Measurements from ENCODE around the gene ANKRD52.

ANKRD52 gene

DNA sequence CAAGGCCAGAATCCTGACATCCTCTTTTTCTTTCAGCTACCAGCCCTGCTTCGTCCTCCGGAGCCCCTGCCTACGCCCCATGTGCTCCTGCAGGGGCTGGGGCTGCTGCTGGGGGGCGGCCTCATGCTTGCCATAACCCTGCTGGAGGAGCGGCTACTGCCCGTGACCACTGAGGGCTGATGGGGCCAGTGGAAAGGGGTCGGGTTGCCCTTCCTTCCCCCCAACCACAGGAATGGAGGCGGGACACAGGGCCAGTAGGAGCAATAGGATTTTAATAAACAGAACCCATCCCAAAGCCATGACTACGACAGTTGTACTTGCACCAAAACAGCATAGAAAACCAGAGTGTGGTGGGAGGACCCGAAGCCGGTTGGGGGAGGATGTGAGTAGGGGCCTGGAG lies 20.6 kb downstream of the ANKRD52 start:
- no peak for DNase-seq

DNA sequence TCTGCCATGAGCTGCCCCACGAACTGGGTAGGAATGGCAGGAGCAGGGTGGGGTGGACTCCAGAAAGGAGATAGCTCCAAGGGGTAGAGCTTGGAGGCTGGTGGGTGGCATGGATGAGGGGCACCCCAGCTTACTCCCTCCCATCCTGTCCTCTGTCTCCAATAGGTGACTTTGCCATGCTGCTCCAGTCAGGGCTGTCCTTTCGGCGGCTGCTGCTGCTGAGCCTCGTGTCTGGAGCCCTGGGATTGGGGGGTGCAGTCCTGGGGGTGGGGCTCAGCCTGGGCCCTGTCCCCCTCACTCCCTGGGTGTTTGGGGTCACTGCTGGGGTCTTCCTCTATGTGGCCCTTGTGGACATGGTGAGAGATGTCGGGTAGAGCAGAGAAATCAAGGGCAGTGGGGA lies 21.2 kb downstream of the ANKRD52 start:
- no peak for DNase-seq

DNA sequence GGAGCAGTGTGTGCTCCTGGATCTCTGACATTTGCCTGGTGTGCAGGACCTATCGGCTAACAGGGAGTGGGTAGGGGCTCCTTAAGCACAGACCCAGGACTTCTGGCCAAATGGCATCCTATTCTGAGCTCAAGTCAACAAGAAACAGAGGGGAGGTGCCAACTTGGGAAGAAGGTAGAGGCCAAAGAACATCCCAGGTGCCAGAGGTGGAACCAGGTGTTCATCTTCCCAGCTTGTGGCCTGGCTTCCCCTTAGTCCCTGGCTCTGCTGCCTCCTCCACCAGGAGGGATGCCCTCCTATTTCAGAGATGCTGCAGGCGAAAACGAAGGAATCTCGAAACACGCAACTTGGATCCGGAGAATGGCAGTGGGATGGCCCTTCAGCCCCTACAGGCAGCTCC lies 22.1 kb downstream of the ANKRD52 start:
- DNase-seq: no peak

DNA sequence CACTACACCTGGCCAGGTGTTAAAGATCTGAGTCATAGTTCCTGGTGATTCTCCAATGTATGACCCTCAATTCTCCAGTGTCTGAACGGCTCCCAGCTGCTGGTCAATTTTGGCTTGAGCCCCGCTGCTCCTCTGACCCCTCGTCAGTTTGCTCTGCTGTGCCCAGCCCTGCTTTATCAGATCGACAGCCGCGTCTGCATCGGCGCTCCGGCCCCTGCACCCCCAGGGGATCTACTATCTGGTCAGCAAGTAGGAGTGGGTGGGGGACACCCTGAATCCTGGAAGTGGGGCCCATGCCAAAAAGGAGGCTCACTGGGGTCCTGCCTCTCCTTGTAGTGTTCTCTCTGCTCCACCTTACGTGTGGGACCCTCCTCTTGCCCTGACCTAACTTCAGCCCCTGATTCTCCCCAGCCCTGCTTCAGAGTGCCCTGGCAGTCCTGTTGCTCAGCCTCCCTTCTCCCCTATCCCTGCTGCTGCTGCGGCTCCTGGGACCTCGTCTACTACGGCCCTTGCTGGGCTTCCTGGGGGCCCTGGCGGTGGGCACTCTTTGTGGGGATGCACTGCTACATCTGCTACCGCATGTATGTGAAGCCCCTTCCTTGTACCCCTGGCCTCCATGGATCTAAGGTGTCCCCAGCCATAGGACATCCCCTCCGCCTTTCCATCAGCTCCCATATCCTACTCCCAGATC lies 23.3 kb downstream of the ANKRD52 start:
- no peak for DNase-seq

DNA sequence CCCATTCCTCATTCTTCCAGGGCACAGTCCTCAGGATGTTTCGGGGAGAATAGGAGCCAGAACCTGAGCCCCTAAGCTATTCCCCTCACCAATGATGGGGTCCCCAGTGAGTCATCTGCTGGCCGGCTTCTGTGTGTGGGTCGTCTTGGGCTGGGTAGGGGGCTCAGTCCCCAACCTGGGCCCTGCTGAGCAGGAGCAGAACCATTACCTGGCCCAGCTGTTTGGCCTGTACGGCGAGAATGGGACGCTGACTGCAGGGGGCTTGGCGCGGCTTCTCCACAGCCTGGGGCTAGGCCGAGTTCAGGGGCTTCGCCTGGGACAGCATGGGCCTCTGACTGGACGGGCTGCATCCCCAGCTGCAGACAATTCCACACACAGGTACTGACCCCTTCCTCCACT lies 27.0 kb downstream of the ANKRD52 start:
- DNase-seq: no peak

DNA sequence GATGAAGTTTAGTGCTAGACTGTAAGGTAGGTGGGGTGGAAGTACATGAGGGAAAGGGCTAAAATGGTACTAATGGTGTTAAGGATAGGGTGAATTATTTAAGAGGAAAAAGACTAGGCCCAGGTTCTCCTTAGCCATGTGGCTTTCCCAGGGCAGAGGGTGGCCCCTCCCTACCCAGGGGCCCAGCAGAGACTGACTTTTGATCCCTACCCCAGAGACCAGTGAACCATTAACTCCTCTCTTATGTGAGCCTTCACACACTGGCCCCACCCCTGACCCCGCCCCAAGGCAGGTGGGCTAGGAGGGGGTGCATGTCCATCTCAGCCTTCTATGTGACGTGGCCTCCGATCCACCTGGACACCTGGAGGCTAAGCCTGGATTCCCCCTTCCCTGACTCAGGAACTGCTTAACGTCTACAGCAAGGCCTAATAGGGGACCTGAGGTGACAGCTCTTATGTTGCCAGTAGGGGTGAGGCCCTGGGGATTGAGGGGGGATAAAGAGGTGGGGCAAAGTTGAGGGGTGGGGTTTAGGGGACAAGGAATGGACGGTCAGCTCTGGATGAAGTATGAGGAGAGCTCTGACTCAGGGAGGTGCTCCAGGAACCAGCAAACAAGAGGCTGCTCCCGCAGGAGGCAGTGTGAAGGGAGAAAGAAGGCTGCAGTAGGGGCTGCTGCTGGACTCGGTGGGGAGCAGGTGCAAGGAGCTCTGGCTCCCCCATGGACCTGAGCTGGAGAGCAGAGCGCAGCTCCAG lies 27.6 kb downstream of the ANKRD52 start:
- no peak for DNase-seq

DNA sequence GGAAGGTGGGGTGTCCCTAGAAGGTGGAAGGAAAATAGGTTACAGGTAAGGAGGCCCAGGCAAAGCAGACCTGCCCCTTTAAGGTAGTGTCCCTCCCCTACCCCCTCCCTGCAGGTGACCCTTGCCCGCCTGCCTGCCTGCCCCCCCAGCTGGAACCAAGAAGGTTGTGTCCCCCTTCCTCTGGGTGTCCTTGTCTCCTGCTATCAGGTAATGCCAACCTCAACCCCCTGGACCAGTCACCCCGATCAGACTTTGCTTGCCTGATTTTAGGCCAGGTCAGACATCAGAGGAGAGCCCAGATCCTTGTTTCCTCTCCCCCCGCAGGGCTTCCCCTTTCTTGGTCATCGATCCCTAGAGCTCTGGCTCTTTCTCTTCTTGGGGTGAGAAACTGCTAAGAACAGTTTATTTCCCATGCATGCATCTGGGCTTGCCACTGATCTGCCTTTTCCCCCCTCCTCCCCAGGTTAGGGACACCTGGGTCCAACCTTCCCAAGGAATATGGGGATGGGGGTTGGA lies 28.2 kb downstream of the ANKRD52 start, which contains the start of gene SLC39A5:
TSS of gene SLC39A5 (plus strand) at position 136 of the 516 bp plus-strand sequence. CDS start 1,224 bp downstream, outside the sequence.
- DNase-seq: no peak

DNA sequence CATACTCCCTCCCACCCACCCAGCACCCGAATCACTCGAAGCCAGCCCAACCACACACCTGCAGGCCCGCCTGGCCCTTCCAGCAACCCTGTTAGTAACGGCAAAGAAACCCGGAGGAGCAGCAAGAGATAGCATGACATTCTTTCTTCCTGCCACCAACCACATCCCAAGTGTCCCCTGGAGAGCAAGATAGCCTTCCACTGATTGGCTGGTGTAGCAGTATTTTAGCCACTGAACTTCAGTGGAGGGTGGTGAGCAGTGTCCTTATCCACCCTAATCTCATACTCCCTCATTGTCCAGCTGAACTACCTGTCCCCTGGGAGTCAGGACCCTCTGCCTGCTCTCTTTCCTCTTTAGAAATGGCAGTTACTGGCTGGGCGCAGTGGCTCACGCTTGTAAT lies 29.1 kb downstream of the ANKRD52 start:
- DNase-seq: no peak

DNA sequence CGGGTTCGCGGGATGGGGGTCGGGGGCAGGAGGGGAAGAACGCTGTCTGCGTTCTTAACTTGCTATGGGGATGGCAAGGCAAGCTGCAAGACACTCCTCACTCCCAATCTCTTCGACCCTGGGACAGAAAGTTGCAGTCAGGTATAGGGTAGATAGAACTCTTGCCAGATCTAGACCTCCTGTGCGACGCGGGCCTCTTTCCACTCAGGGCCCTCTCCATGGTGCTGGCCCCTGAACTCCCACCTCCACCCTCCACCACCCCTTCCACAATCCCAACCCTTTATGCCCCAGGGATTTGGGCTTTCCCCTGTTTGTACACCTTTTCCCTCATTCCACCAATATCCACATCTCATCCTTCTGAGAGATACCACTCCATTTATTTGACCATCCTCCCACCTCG lies 33.2 kb downstream of the ANKRD52 start:
- DNase-seq: no peak

DNA sequence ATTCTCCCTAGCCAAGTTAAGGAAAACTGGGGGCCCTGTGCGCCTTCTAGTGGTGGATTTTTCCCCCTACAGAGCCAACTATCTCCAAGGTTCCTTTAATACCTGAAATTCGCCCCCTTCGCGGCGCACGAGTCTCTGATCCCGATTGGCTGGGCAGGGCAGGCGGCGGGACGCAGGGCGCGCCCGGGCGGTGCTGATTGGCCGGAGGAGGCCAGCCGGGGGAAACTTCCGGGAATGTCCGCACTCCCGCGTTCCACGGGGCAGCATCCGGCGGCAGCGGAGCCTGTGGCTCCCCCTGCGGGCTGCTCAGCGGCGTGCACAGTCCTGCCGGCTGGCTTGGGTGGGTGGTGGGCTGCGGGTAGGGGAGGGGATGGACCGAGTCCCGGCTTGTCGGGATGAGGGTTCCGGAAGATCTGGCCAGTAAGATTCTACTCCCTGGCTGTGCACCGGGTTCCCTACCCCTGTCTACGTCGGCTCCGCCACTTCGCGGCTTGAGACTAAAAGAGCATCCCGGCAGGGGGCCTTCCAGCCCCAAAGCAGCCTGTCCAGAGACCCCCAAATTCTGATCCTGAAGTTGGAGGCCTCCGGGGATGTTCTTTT lies 34.0 kb downstream of the ANKRD52 start, which contains the start of gene NABP2:
TSS of gene NABP2 (plus strand) at position 241 of the 600 bp plus-strand sequence. CDS start 515 bp downstream, outside the sequence.
- DNase-seq: peak; percentile 98

DNA sequence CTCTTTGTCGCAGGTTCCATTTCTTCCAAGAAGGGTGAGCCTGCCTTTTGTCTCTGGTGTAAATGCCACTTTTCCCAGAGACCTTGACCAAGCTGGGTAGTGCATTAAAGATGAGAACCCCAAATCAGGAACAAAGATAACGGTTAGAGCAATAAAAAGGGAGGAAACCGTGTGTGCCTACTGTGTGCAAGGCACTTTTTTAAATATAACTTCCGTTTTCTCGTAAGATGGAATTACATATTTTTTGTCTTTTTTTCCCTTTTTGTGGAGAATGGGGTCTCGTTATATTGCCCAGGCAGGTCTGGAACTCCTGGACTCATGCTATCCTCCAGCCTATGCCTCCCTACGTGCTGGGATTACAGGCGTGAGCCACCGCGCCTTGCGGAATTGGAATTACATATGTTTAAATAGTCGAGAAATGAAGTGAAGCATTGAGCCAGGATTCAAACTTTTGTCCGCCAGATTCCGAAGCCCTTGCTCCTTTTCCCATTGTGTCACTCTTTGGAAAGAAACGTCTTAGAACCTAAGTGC lies 34.5 kb downstream of the ANKRD52 start:
- no peak for DNase-seq

DNA sequence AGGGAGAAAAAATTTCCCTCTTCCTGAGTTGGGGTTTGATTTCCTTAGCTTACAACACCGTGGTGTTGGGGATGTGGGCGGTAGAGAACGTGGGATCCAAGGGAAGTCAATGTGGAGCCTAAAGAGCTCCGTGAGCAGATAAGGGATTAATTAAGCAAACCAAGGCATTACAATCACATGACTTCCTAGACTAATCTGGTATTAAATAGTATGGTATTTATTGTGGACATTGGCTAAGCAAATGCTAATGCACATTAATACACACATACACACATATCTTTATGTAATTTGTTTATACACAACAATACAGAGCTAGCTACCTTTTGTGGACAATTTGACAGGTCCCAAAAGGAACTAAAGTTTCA lies 35.7 kb downstream of the ANKRD52 start:
- DNase-seq: peak; percentile 65

DNA sequence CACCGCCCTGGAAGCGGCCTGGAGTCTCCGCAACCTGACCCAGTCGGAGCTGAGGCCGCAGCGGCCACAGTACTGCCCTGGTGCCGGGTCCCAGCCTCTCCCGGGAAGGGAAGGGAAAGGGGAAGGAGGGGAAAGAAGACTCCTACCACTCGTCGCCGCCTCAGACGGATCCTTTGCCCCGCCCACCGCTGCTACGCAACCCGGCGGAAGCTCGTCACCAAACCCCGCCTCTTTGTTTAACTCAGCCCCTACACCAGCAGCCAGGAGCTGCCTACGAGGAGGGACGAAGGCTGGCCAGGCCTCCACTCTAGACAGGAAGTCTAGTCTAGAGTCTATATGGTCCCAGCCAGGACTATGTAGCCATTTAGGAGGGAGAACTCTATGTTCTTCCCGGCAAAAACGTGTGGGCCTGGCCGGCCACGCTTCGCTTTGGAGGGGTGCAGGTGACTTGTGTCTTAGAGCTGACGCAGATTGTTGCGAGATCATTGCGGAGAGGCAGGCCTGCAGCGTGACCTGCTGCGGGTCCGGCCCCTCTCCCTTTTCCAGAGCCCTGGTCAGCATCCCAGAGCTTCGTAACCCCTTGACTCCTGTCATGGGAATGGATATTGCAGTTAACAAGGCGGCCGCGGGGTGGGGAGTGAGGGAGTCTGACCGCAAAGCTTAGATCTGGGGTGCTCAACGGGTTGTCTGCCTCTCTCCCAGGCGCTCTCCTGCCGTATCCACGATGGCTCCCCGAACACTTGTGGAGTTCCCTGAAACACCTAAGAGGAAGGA lies 36.2 kb downstream of the ANKRD52 start, which contains the start of gene RNF41:
TSS of gene RNF41 (minus strand) at position 166 of the 774 bp plus-strand sequence. CDS start 7,875 bp downstream, outside the sequence.
- DNase-seq: peak; percentile 99

DNA sequence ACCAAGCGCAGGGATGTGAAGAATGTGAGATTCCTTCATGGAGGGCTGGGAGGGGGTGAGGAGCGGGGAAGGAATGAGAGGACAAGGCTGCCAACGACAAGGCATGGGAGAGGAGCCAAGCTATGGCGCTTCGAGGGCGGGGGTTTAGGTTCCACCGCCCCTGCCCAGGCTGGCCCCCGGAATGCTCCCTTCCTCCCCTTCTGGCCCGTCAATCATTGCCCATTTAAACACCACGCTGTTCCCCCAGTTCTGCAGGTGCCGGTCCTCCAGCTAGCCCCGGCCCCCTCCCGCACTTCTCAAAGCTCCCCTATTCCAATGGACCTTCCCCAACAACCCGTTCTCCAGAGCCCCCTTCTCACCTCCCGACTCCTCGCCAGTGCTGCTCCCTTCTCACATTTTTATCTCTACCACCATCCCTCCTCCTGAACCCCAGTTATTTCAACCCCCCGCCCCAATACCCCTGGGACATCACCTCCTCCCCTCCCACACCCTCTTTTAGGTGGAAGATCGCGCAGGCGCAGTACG lies 36.9 kb downstream of the ANKRD52 start:
- peak; percentile 57 for DNase-seq

DNA sequence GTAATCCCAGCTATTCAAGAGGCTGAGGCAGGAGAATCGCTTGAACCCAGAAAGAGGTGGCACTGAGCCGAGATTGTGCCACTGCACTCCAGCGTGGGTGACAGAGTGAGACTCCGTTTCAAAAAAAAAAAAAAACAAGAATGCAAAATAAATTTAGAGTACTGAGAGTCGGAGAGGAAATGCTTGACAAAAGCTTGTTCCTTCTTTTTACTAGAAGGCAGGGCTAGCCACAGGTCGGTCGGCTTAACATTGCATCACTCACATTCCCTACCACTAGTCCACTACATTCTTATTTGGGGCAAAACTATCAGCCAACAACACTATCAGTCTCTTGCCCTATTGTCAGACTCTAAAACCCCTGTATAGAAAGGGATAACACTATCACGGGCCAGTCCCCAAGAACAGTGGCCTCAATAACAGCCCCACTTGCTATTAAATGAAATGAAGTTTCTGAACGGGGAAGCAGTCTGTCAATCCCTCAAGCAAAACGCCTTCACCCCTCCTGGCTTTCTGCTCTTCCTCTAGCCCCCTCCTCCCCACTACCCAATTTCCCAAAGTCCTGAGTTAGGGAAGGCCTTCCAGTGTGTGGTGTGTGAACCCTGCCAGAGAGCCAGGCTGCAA lies 37.5 kb downstream of the ANKRD52 start:
- DNase-seq: no peak

DNA sequence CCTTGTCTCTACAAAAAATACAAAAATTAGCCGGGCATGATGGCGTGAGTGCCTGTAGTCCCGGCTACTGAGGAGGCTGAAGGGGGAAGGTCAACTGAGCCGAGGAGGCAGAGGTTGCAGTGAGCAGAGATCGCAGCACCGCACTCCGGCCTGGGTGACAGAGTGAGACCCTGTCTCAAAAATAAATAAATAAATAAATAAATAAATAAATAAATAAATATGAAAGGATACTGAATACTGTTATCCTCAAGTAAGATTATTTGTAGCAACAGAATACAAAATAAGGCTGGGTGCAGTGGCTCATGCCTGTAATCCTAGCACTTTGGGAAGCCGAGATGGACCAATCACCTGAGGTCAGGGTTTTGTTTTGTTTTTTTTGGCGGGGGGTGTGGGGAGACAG lies 38.3 kb downstream of the ANKRD52 start:
- no peak for DNase-seq

DNA sequence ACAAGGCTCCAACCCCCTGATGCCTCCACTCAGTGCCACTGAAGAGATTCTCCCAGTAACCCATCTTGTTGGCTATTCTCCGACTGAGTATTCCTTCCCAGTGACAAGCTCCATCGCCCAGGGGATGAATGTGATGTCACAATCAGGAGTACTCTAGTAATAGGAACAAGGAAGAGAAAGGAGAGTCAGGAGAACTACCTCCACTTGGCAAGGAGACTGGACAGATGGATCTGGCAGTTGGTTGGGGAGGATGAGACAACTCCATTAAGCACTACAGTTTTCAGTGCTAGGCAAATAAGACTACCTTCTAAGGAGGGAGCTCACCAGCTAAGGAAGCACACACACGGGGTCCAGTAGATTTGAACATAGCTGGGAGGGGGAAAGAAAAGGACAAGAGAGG lies 41.7 kb downstream of the ANKRD52 start:
- DNase-seq: no peak

DNA sequence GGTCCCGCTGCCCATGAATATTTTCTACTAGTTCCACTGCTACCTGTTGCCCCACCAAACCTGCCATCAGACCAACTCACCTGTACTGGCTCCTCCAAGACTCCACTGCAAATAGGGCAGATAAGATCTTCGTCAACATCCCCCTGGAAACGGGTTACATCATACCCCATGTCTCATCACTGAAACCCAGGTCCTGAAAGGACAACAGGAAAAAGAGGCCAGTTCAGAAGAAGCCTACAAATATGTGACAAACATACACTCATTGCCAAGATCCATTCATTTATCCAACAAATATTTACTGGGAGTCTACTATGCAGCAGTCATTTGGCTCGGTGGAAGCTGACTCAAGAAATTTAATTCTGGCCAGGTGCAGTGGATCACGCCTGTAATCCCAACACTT lies 44.3 kb downstream of the ANKRD52 start:
- no peak for DNase-seq

DNA sequence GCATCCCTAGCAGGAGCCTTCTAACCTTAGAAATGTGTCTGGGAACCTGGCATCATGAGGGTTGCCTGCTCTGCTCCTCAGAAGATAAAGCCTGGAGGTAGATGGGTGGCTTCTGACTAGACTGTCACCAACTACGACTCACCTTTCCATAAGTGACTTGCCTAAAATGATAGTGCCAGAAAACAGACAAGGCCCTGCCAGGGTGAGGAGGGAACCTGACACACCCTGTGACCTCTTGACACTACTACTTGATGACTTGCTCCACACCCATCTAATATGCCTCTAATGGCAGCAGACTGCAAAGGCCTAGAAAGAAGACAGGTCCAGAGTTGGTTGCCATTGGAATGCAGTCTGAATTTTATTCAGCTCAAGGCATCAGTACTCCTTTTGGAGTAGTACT lies 45.8 kb downstream of the ANKRD52 start:
- DNase-seq: no peak

DNA sequence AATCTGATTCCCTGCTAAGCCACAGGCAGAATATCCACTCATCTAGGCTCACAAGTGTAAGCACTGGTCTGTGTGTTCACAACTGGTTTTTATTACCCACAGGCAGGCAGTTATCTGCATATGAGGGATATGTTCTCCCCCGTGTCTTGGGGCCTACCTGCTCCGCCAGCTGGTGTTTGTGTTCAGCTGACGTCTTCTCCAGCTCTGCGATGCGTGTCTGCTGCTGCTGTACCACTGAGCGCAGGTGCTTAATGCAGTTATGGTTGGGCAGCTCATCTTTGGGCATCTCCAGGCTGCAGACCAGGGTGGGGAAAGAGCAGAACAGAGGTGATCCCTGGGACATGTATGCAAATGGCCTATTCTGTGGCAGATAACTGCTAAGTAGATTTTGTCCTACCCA lies 50.2 kb downstream of the ANKRD52 start:
- DNase-seq: no peak

DNA sequence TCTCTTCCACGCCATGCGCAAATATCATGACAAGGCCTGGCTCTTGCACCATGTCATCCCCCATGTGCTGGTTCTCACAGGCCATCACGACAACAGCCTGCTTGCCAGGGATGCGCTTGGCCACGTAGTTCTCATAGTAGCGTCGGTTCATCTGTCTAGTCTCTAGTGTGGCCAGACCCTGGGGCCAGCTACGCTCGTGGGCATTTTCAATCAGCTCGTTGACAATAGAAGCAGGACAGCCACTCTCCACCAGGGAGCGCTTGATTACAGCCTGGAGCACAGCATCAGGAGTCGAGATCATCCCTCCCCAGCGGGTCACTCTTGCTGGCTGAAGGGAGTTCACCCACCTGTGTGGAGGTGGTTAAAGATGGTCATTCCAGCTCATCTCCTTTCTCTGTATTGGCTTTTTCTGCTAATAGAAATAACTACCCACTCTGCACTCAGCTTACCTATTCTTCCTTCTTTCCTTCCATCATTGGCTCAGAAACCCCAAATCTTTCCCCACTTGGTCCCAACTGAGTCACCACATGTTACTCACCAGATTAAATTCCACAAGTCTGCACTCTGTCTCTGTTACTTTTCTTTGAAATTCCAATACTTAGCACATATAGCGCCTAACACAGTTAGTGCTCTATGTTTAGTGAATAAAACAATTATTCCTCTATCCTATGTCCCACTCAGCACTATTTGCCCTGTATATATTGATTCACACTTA lies 51.6 kb downstream of the ANKRD52 start:
- DNase-seq: peak; percentile 56
